HG03060 (cell line): ENCODE measurements around the gene RASL11B.

Experiments used
- ATAC-seq: cut with Tn5 transposase; IDR thresholded peaks from one replicate; pipeline ENCODE4 v1.9.1; 2021; ENCODE audit warnings: low read depth, moderate number of reproducible peaks; ENCODE audit not compliant: unreplicated experiment

The RASL11B gene

GRCh38 chr4:52870225-52870624 is 8.1 kb downstream of the RASL11B start:
- ATAC-seq: no peak

- no peak for ATAC-seq
These were observed 11.1 kb downstream of the RASL11B start for GRCh38 chr4:52873191-52873590.

GRCh38 chr4:52873861-52874343 is 11.8 kb downstream of the RASL11B start:
- ATAC-seq: no peak

GRCh38 chr4:52874948-52875347 is 12.8 kb downstream of the RASL11B start:
- no peak for ATAC-seq

- ATAC-seq: no peak
These were observed 14.0 kb downstream of the RASL11B start for GRCh38 chr4:52876069-52876468.

GRCh38 chr4:52877036-52877435 is 14.9 kb downstream of the RASL11B start:
- ATAC-seq: no peak

GRCh38 chr4:52877694-52878093 is 15.6 kb downstream of the RASL11B start:
- no peak for ATAC-seq

- no peak for ATAC-seq
These were observed 17.4 kb downstream of the RASL11B start for GRCh38 chr4:52879471-52879870.

GRCh38 chr4:52880994-52881393 is 18.9 kb downstream of the RASL11B start:
- ATAC-seq: no peak

- no peak for ATAC-seq
These were observed 21.1 kb downstream of the RASL11B start for GRCh38 chr4:52883183-52883621.

- no peak for ATAC-seq
These were observed 21.9 kb downstream of the RASL11B start for GRCh38 chr4:52883707-52884669.

- ATAC-seq: no peak
These were observed 22.9 kb downstream of the RASL11B start for GRCh38 chr4:52884994-52885393.

- ATAC-seq: no peak
These were observed 27.2 kb downstream of the RASL11B start for GRCh38 chr4:52889354-52889753.

- ATAC-seq: no peak
These were observed 27.8 kb downstream of the RASL11B start for GRCh38 chr4:52889778-52890520.

GRCh38 chr4:52890521-52890791 is 28.3 kb downstream of the RASL11B start:
- no peak for ATAC-seq

GRCh38 chr4:52891743-52892142 is 29.6 kb downstream of the RASL11B start:
- no peak for ATAC-seq

- ATAC-seq: no peak
These were observed 30.8 kb downstream of the RASL11B start for GRCh38 chr4:52892880-52893279.

GRCh38 chr4:52894443-52894842 is 32.3 kb downstream of the RASL11B start:
- no peak for ATAC-seq

- no peak for ATAC-seq
These were observed 41.2 kb downstream of the RASL11B start for GRCh38 chr4:52903273-52903672.

- ATAC-seq: no peak
These were observed 42.3 kb downstream of the RASL11B start for GRCh38 chr4:52904421-52904820.

- no peak for ATAC-seq
These were observed 45.4 kb downstream of the RASL11B start for GRCh38 chr4:52907510-52907909.

GRCh38 chr4:52910115-52910514 is 48.0 kb downstream of the RASL11B start:
- ATAC-seq: no peak
